ENCODE results near the gene C11orf86. TPM values are rescaled to one million over a fixed set of nuclear protein-coding genes. Genes with fewer than 3 reads are reported as not detected.
"Not testable (repeated sequence)": the region's sequence is repeated elsewhere in the genome, so short reads cannot be mapped to it uniquely, and the experiment has no call there.

The C11orf86 gene
- total RNA-seq, 2 donors from 2014 or later: not detected

DNA sequence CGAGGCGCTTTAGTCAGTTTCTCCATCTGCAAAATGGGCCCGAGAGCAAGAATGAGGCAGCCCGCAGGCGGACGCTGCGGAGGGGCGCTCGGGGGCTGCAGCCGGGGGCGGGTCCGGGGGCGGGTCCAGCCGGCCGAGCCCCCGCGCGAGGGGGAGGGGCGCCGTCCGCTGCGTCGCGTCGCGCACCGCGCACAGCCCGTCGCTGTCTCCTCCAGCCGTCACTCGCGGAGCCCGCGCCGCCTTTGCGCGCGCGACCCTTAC lies 17.2 kb upstream of the C11orf86 start:
- peak overlapping the region; percentile 52 to 73 for H3K4me3 ChIP-seq
- H3K27me3 ChIP-seq (replicated peaks; ENCODE audit: insufficient read depth): no peaks in the 10 kb centered on the region
- intact Hi-C loops (cut with DNase I): no loop called here
- TF ChIP-seq, protein P1, sequence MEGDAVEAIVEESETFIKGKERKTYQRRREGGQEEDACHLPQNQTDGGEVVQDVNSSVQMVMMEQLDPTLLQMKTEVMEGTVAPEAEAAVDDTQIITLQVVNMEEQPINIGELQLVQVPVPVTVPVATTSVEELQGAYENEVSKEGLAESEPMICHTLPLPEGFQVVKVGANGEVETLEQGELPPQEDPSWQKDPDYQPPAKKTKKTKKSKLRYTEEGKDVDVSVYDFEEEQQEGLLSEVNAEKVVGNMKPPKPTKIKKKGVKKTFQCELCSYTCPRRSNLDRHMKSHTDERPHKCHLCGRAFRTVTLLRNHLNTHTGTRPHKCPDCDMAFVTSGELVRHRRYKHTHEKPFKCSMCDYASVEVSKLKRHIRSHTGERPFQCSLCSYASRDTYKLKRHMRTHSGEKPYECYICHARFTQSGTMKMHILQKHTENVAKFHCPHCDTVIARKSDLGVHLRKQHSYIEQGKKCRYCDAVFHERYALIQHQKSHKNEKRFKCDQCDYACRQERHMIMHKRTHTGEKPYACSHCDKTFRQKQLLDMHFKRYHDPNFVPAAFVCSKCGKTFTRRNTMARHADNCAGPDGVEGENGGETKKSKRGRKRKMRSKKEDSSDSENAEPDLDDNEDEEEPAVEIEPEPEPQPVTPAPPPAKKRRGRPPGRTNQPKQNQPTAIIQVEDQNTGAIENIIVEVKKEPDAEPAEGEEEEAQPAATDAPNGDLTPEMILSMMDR (IDR thresholded peaks at IDR 0.05): no peak
- TF ChIP-seq POLR2A (IDR thresholded peaks at IDR 0.05) (no peak), POLR2AphosphoS5 (IDR thresholded peaks at IDR 0.05) (no peak)
- H3K36me3 ChIP-seq: no peaks in the 10 kb centered on the region
- H3K27ac ChIP-seq: peak overlapping the region; percentile 50 to 79
- WGBS: 2% methylated on average over 23 of the region's 40 CpGs
- H3K4me1 ChIP-seq (replicated peaks): peaks cover 5% of the 10 kb centered on the region
- H3K9me3 ChIP-seq: no peaks in the 10 kb centered on the region
- DNase-seq (ENCODE audit: low spot score): no peak

DNA sequence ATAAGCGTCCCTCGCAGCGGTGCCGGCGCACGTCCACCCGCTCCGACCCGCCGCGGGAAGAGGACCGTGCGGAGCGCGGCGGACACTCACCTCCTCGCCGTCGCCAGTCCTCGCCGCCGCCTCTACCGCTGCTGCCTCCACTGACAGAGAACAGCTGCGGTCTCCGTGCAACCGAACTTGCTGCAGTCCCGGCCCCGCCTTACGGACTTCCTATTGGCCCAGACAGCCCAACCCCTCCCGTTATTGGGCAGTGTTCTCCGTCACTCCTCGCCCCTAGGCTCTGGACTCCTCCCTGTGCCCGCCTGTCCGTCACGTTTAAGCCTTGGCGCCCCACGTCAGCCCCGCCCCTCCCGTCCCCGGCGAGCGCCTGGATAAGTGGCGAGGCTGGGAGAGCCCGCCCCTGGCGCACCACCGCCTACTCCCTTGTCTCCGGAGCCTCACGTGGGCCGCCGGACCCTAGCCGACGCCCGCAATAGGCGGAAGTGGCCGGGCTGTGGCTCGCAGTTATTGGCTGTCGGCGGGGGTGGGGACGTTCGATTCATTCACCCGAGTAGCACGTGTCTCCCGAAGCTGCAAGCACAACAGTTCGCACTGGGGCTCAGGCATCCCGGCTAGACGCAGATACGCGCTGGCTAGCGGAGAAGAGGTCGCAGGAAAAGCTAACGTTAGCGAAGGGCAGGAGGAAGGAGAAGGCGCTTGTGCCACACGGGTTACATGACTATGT lies 16.7 kb upstream of the C11orf86 start, which contains the start of gene PC:
PC (minus strand) TSS at position 152 of the 724 bp plus-strand sequence. CDS start 86,224 bp downstream, outside the sequence.
- DNase-seq (ENCODE audit: low spot score): peak; percentile 99
- Histone ChIP-seq H3K27me3 (replicated peaks; ENCODE audit: insufficient read depth) (no peaks in the 10 kb centered on the region), H3K4me1 (replicated peaks) (peaks cover 5% of the 10 kb centered on the region), H3K36me3 (no peaks in the 10 kb centered on the region), H3K27ac (peak within 1 kb of the TSS; percentile 53 to 79), H3K4me3 (peak within 1 kb of the TSS; percentile 52 to 73), H3K9me3 (no peaks in the 10 kb centered on the region)
- TF ChIP-seq POLR2A (IDR thresholded peaks at IDR 0.05) (peak; percentile 89), POLR2AphosphoS5 (IDR thresholded peaks at IDR 0.05) (peak; percentile 95)
- TF ChIP-seq, protein P1 (IDR thresholded peaks at IDR 0.05): peak in 2 of 4 experiments; percentile 14 to 28
- WGBS: under 1% methylated on average over 73 of the region's 74 CpGs
- intact Hi-C loops (cut with DNase I): no loop called here

DNA sequence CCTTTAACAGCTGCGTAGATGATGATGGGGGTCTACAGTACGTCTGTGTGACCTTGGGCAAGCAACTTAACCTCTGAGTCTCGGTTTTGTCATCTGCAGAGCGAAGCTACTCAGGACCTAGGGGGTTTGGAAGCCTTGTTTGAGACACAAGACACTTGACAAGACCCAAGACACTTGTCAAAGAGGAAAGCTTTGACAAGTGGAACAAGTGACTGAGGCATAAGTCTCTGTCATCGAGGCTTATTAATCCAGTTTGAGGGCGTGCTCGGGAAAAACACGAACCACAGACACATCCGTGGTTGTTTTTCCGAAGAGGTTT lies 16.2 kb upstream of the C11orf86 start:
- Histone ChIP-seq H3K9me3 (no peaks in the 10 kb centered on the region), H3K27me3 (replicated peaks; ENCODE audit: insufficient read depth) (no peaks in the 10 kb centered on the region), H3K4me3 (peak overlapping the region; percentile 52 to 73), H3K27ac (peak overlapping the region in 1 of 2 donors; percentile 53), H3K36me3 (no peaks in the 10 kb centered on the region), H3K4me1 (replicated peaks) (peaks cover 5% of the 10 kb centered on the region)
- WGBS: 33% methylated on average over 10 of the region's 10 CpGs
- DNase-seq (ENCODE audit: low spot score): no peak
- intact Hi-C loops (cut with DNase I): no loop called here
- TF ChIP-seq POLR2AphosphoS5 (IDR thresholded peaks at IDR 0.05): no peak
- TF ChIP-seq POLR2A (IDR thresholded peaks at IDR 0.05): no peak
- TF ChIP-seq, protein P1 (IDR thresholded peaks at IDR 0.05): no peak

DNA sequence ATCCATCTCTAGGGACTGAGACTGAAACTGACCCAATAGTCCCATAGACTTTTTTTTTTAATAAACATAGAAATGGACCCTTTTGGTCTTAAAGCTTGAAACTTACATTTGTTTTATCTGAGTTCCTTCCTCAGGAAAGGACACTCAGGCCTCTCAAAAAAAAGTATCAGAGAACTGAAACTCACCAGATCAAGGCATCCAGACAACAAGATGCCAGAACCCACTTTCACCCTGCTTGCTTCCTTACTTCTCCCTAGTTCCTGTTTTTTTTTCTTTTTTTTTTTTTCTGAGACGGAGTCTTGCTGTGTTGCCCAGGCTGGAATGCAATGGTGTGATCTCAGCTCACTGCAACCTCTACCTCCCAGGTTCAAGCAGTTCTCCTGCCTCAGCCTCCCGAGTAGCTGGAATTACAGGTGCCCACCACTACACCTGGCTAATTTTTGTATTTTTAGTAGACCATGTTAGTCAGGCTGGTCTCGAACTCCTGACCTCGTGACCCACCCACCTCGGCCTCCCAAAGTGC lies 13.4 kb upstream of the C11orf86 start:
- not testable (repeated sequence) for DNase-seq (ENCODE audit: low spot score); H3K4me3 ChIP-seq; H3K9me3 ChIP-seq; H3K27me3 ChIP-seq (replicated peaks; ENCODE audit: insufficient read depth); H3K36me3 ChIP-seq; H3K4me1 ChIP-seq (replicated peaks); H3K27ac ChIP-seq
- intact Hi-C loops (cut with DNase I): loop anchor here (5.0 kb wide), 1 partner anchor 104 kb away; the partner anchor contains the start of gene LRFN4
- WGBS: 76% methylated on average over 5 of the region's 5 CpGs

DNA sequence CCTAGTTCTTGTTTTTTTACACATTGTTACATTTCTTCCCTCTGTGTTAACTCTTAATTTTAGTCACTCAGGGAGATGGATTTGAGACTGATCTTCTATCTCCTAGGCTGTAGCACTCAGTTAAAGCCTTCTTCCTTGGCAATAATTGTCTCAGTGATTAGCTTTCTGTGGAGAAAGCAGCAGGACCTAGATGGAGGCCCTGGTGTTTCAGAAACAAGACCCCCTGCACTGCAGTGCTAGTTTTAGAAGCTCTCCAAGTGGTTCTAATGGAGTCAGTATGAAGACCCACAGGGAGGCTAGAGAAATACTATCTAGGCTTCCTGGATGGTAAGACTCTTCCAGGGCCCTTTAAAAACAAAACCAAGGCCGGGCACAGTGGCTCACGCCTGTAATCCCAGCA lies 12.9 kb upstream of the C11orf86 start:
- Histone ChIP-seq H3K4me3 (no peak overlapping the region), H3K36me3 (no peaks in the 10 kb centered on the region), H3K27me3 (replicated peaks; ENCODE audit: insufficient read depth) (no peaks in the 10 kb centered on the region), H3K4me1 (replicated peaks) (peaks cover 5% of the 10 kb centered on the region), H3K27ac (no peak overlapping the region), H3K9me3 (no peaks in the 10 kb centered on the region)
- intact Hi-C loops (cut with DNase I): loop anchor here (5.0 kb wide), 1 partner anchor 105 kb away; the partner anchor contains the start of gene LRFN4
- TF ChIP-seq POLR2A (IDR thresholded peaks at IDR 0.05): no peak
- TF ChIP-seq, protein P1 (IDR thresholded peaks at IDR 0.05): no peak
- TF ChIP-seq POLR2AphosphoS5 (IDR thresholded peaks at IDR 0.05): no peak
- DNase-seq (ENCODE audit: low spot score): no peak
- 91% methylated on average over 2 of the region's 2 CpGs for WGBS
